ENCODE results near the gene ASIC4.

Gene ASIC4

GRCh38 chr2:219552382-219553167 lies 38.3 kb downstream of the ASIC4 start:
- peak; percentile 54 for DNase-seq (ENCODE audit: low spot score)

GRCh38 chr2:219553168-219553417 lies 38.8 kb downstream of the ASIC4 start:
- no peak for DNase-seq (ENCODE audit: low spot score)

- DNase-seq (ENCODE audit: low spot score), result no peak
These were observed 39.2 kb downstream of the ASIC4 start for GRCh38 chr2:219553463-219553963.

GRCh38 chr2:219554350-219554749 lies 40.1 kb downstream of the ASIC4 start:
- DNase-seq (ENCODE audit: low spot score), result no peak

- no peak for DNase-seq (ENCODE audit: low spot score)
These were observed 41.7 kb downstream of the ASIC4 start for GRCh38 chr2:219555956-219556355.

GRCh38 chr2:219556413-219556812 lies 42.1 kb downstream of the ASIC4 start:
- DNase-seq (ENCODE audit: low spot score), result no peak

- no peak for DNase-seq (ENCODE audit: low spot score)
These were observed 43.0 kb downstream of the ASIC4 start for GRCh38 chr2:219557320-219557719.

GRCh38 chr2:219557791-219558785 lies 43.8 kb downstream of the ASIC4 start:
- DNase-seq (ENCODE audit: low spot score), result no peak

- DNase-seq (ENCODE audit: low spot score), result no peak
These were observed 45.1 kb downstream of the ASIC4 start for GRCh38 chr2:219559156-219559915.

- no peak for DNase-seq (ENCODE audit: low spot score)
These were observed 46.0 kb downstream of the ASIC4 start for GRCh38 chr2:219560037-219560892.

- DNase-seq (ENCODE audit: low spot score), result no peak
These were observed 46.6 kb downstream of the ASIC4 start for GRCh38 chr2:219560893-219561178.

GRCh38 chr2:219561179-219562048 lies 47.1 kb downstream of the ASIC4 start:
- DNase-seq (ENCODE audit: low spot score), result no peak

- no peak for DNase-seq (ENCODE audit: low spot score)
These were observed 48.1 kb downstream of the ASIC4 start for GRCh38 chr2:219562049-219563020.

GRCh38 chr2:219563271-219563928 lies 49.1 kb downstream of the ASIC4 start:
- DNase-seq (ENCODE audit: low spot score), result no peak

GRCh38 chr2:219565130-219566080 lies 51.1 kb downstream of the ASIC4 start:
- no peak for DNase-seq (ENCODE audit: low spot score)

GRCh38 chr2:219566640-219567039 lies 52.4 kb downstream of the ASIC4 start:
- no peak for DNase-seq (ENCODE audit: low spot score)

GRCh38 chr2:219567131-219567530 lies 52.8 kb downstream of the ASIC4 start:
- DNase-seq (ENCODE audit: low spot score), result no peak

Measured in SW480 (cell line).